H4 (cell line): ENCODE measurements around the gene DYDC2. TPM values are rescaled to one million over a fixed set of nuclear protein-coding genes. Genes with fewer than 3 reads are reported as not detected.
"Not testable (repeated sequence)": the region's sequence is repeated elsewhere in the genome, so short reads cannot be mapped to it uniquely, and the experiment has no call there.

ENCODE experiments used
- DNase-seq: peaks from one replicate; pipeline ENCODE4 v3.0.0-alpha.2; 2015; ENCODE audit warnings: low spot score
- total RNA-seq: library from RNA; depleted of rRNA; stranded (reverse); fragments of >200 nt; shearing (Covaris generic); gene quantifications from 2 replicates; pipeline ENCODE4 v1.2.3, GENCODE V29; 2014; rRNA removed

DYDC2 gene
- total RNA-seq, result 0.08 and 0.47 TPM in 2 replicates

GRCh38 chr10:80356563-80356988, at the start of gene DYDC2, which contains the start of gene DYDC1:
Gene DYDC2 (plus strand): TSS chr10:80356781. CDS start chr10:80362444, 5,663 bp downstream.
Gene DYDC1 (minus strand): TSS chr10:80356755. CDS start chr10:80352601, 4,154 bp downstream.
- no peak for DNase-seq

- no peak for DNase-seq
Observed at GRCh38 chr10:80313523-80313922, 43.1 kb upstream of the DYDC2 start.

GRCh38 chr10:80315391-80315790, 41.2 kb upstream of the DYDC2 start:
- DNase-seq, result no peak

GRCh38 chr10:80318742-80319141, 37.8 kb upstream of the DYDC2 start:
- DNase-seq, result no peak

GRCh38 chr10:80319318-80319717, 37.3 kb upstream of the DYDC2 start:
- no peak for DNase-seq

GRCh38 chr10:80319725-80320290, 36.8 kb upstream of the DYDC2 start:
- DNase-seq, result no peak

GRCh38 chr10:80320377-80320776, 36.2 kb upstream of the DYDC2 start:
- DNase-seq, result no peak

- no peak for DNase-seq
Observed at GRCh38 chr10:80321183-80321582, 35.4 kb upstream of the DYDC2 start.

- DNase-seq, result no peak
Observed at GRCh38 chr10:80322158-80322557, 34.4 kb upstream of the DYDC2 start.

GRCh38 chr10:80322711-80323110, 33.9 kb upstream of the DYDC2 start:
- DNase-seq, result no peak

- no peak for DNase-seq
Observed at GRCh38 chr10:80323311-80323710, 33.3 kb upstream of the DYDC2 start.

GRCh38 chr10:80324086-80324485, 32.5 kb upstream of the DYDC2 start:
- peak; percentile 72 for DNase-seq

- no peak for DNase-seq
Observed at GRCh38 chr10:80324891-80325364, 31.7 kb upstream of the DYDC2 start.

GRCh38 chr10:80333983-80334382, 22.6 kb upstream of the DYDC2 start:
- no peak for DNase-seq

GRCh38 chr10:80344276-80344675, 12.3 kb upstream of the DYDC2 start:
- DNase-seq, result no peak

- no peak for DNase-seq
Observed at GRCh38 chr10:80344912-80345311, 11.7 kb upstream of the DYDC2 start.

- no peak for DNase-seq
Observed at GRCh38 chr10:80350251-80350650, 6.3 kb upstream of the DYDC2 start.

GRCh38 chr10:80351220-80351619, 5.4 kb upstream of the DYDC2 start:
- DNase-seq, result no peak

GRCh38 chr10:80356989-80357850, 639 bp downstream of the DYDC2 start:
- no peak for DNase-seq

- no peak for DNase-seq
Observed at GRCh38 chr10:80357851-80358125, 1.2 kb downstream of the DYDC2 start.

GRCh38 chr10:80358925-80359324, 2.3 kb downstream of the DYDC2 start:
- not testable (repeated sequence) for DNase-seq

GRCh38 chr10:80359644-80360043, 3.1 kb downstream of the DYDC2 start:
- DNase-seq, result no peak

GRCh38 chr10:80365510-80365909, 8.9 kb downstream of the DYDC2 start:
- no peak for DNase-seq
